H9 (cell line): ENCODE results near the gene SIPA1L3. TPM values are rescaled to one million over a fixed set of nuclear protein-coding genes. Genes with fewer than 3 reads are reported as not detected.
A peak's percentile ranks its signal among the peaks of the same experiment; 100 is the strongest.

Experiments used
- DNase-seq: peaks from one replicate; pipeline ENCODE4 v3.0.0-alpha.2; 2017
- H2AFZ ChIP-seq: one replicate; pipeline ENCODE4 v1.6.1; 2013; ENCODE audit warnings: mild to moderate bottlenecking, low read length, control low read depth, moderate library complexity
- H2AK5ac ChIP-seq: 2 replicates; pipeline ENCODE4 v1.6.1; 2013; ENCODE audit warnings: low read length, control low read depth, mixed read lengths; ENCODE audit not compliant: insufficient read length
- H2BK120ac ChIP-seq: one replicate; pipeline ENCODE4 v1.6.1; 2013; ENCODE audit warnings: low read depth, mild to moderate bottlenecking, low read length, control low read depth, inconsistent platforms; ENCODE audit not compliant: poor library complexity, severe bottlenecking
- H2BK12ac ChIP-seq: 2 replicates; pipeline ENCODE4 v1.6.1; 2013; ENCODE audit warnings: low read length, control low read depth, mixed read lengths, low read depth; ENCODE audit not compliant: insufficient read length
- H2BK15ac ChIP-seq: 2 replicates; pipeline ENCODE4 v1.6.1; 2013; ENCODE audit warnings: low read depth, low read length, control low read depth
- H2BK20ac ChIP-seq: one replicate; pipeline ENCODE4 v1.6.1; 2013; ENCODE audit warnings: low read depth, mild to moderate bottlenecking, low read length, control low read depth, inconsistent platforms; ENCODE audit not compliant: poor library complexity, severe bottlenecking
- H2BK5ac ChIP-seq: 2 replicates; pipeline ENCODE4 v1.6.1; 2013; ENCODE audit warnings: low read length, control low read depth, mixed read lengths; ENCODE audit not compliant: insufficient read length
- H3K14ac ChIP-seq: 2 replicates; pipeline ENCODE4 v1.6.1; 2013; ENCODE audit warnings: low read length, control low read depth; ENCODE audit not compliant: insufficient read depth
- H3K18ac ChIP-seq: 2 replicates; pipeline ENCODE4 v1.6.1; 2013; ENCODE audit warnings: low read depth, mild to moderate bottlenecking, mixed read lengths, low read length, control low read depth; ENCODE audit not compliant: insufficient read length
- H3K23ac ChIP-seq: 2 replicates; pipeline ENCODE4 v1.6.1; 2013; ENCODE audit warnings: low read length, control low read depth, mixed read lengths, low read depth; ENCODE audit not compliant: insufficient read length
- H3K23me2 ChIP-seq: 2 replicates; pipeline ENCODE4 v1.6.1; 2013; ENCODE audit warnings: low read depth, mild to moderate bottlenecking, mixed read lengths, low read length, control low read depth; ENCODE audit not compliant: insufficient read length, poor library complexity, severe bottlenecking
- H3K27ac ChIP-seq: 2 replicates; pipeline ENCODE4 v1.5.1; 2013; ENCODE audit warnings: low read length, control low read depth, mixed read lengths, low read depth; ENCODE audit not compliant: insufficient read length
- H3K27me3 ChIP-seq: 2 replicates; pipeline ENCODE4 v1.6.1; 2013; ENCODE audit warnings: low read length, control low read depth, inconsistent platforms; ENCODE audit not compliant: insufficient read depth
- H3K4ac ChIP-seq: 2 replicates; pipeline ENCODE4 v1.6.1; 2013; ENCODE audit warnings: low read depth, mild to moderate bottlenecking, control low read depth, inconsistent platforms, low read length, moderate library complexity
- H3K4me1 ChIP-seq: 2 replicates; pipeline ENCODE4 v1.6.1; 2013; ENCODE audit warnings: low read length, control low read depth, inconsistent platforms; ENCODE audit not compliant: insufficient read depth
- H3K4me2 ChIP-seq: 2 replicates; pipeline ENCODE4 v1.6.1; 2013; ENCODE audit warnings: low read length, control low read depth, mixed read lengths; ENCODE audit not compliant: insufficient read length, insufficient read depth
- H3K56ac ChIP-seq: 2 replicates; pipeline ENCODE4 v1.6.1; 2013; ENCODE audit warnings: low read depth, mild to moderate bottlenecking, mixed read lengths, low read length, control low read depth; ENCODE audit not compliant: insufficient read length
- H3K79me1 ChIP-seq: 2 replicates; pipeline ENCODE4 v1.6.1; 2013; ENCODE audit warnings: low read depth, mild to moderate bottlenecking, moderate library complexity, low read length, control low read depth, inconsistent platforms; ENCODE audit not compliant: insufficient read depth, poor library complexity, severe bottlenecking
- H3K79me2 ChIP-seq: 2 replicates; pipeline ENCODE4 v1.6.1; 2013; ENCODE audit warnings: low read length, control low read depth, inconsistent platforms; ENCODE audit not compliant: insufficient read depth
- H3K9ac ChIP-seq: 2 replicates; pipeline ENCODE4 v1.6.1; 2013; ENCODE audit warnings: low read length, control low read depth, mixed read lengths; ENCODE audit not compliant: insufficient read length; ENCODE audit errors: extremely low read depth
- H3K9me3 ChIP-seq: one replicate; pipeline ENCODE4 v1.6.1; 2013; ENCODE audit warnings: low read depth, low read length, inconsistent platforms; ENCODE audit not compliant: control insufficient read depth
- H3T11ph ChIP-seq: one replicate; pipeline ENCODE4 v1.6.1; 2013; ENCODE audit warnings: mild to moderate bottlenecking, low read length, control low read depth, inconsistent platforms
- H4K20me1 ChIP-seq: one replicate; pipeline ENCODE4 v1.6.1; 2013; ENCODE audit not compliant: control insufficient read depth, insufficient read length, insufficient read depth
- H4K5ac ChIP-seq: 2 replicates; pipeline ENCODE4 v1.6.1; 2013; ENCODE audit warnings: low read depth, mild to moderate bottlenecking, mixed read lengths, low read length, control low read depth; ENCODE audit not compliant: insufficient read length
- H4K8ac ChIP-seq: replicated peaks from 2 replicates; pipeline ENCODE4 v1.6.1; 2013; ENCODE audit warnings: low read length, control low read depth, mixed read lengths, low read depth; ENCODE audit not compliant: insufficient read length
- H4K91ac ChIP-seq: 2 replicates; pipeline ENCODE4 v1.6.1; 2013; ENCODE audit warnings: low read depth, mild to moderate bottlenecking, moderate library complexity, mixed read lengths, low read length, control low read depth; ENCODE audit not compliant: insufficient read length
- H3K27ac Mint-ChIP-seq, 3 experiments: 2 replicates in 2 of 3; 3 replicates in 1 of 3; pipeline ENCODE4 v1.8.0; 2020 to 2021; ENCODE audit warnings: mixed read lengths in 3 of 3, mild to moderate bottlenecking in 1 of 3, moderate library complexity in 1 of 3
- H3K27me3 Mint-ChIP-seq: 2 replicates; pipeline ENCODE4 v1.8.0; 2021; ENCODE audit warnings: low read depth, mild to moderate bottlenecking, moderate library complexity, mixed read lengths
- H3K36me3 Mint-ChIP-seq, 3 experiments: 2 replicates in 2 of 3; 3 replicates in 1 of 3; pipeline ENCODE4 v1.8.0; 2020 to 2021; ENCODE audit warnings: low read depth in 3 of 3, mixed read lengths in 3 of 3; ENCODE audit not compliant: insufficient read depth in 1 of 3
- H3K4me1 Mint-ChIP-seq, 2 experiments: 2 replicates each; pipeline ENCODE4 v1.8.0; 2020; ENCODE audit warnings: mixed read lengths in 2 of 2
- H3K4me3 Mint-ChIP-seq, 2 experiments: 2 replicates in 1 of 2; 3 replicates in 1 of 2; pipeline ENCODE4 v1.8.0; 2020 to 2021; ENCODE audit warnings: mild to moderate bottlenecking in 2 of 2, mixed read lengths in 2 of 2, moderate library complexity in 1 of 2
- H3K9me3 Mint-ChIP-seq, 2 experiments: 2 replicates in 1 of 2; 3 replicates in 1 of 2; pipeline ENCODE4 v1.8.0; 2020; ENCODE audit warnings: mild to moderate bottlenecking in 2 of 2, mixed read lengths in 2 of 2, moderate library complexity in 1 of 2
- WGBS: extraction: QIAGEN DNeasy Blood & Tissue Kit; methylation state at CpG from one replicate; pipeline ENCODE4 v1.1.7; 2013; ENCODE audit warnings: missing lambda C conversion rate, low lambda C conversion rate, mixed read lengths; ENCODE audit not compliant: insufficient read length; ENCODE audit errors: extremely low coverage; 5-methylcytosine and 5-hydroxymethylcytosine counted together
- total RNA-seq: library from RNA; stranded (reverse); gene quantifications from 2 replicates; pipeline ENCODE4 v1.2.1, GENCODE V29; 2021
- TF ChIP-seq, protein P1 (sequence below): fragments of 200-600 bp; sonication (generic); conservative IDR thresholded peaks from 3 replicates; pipeline ENCODE4 v1.8.0; 2021; ENCODE audit warnings: antibody characterized with exemption, mild to moderate bottlenecking

SIPA1L3 gene
- total RNA-seq, 1 experiment from 2014 or later: 40.1 TPM

DNA sequence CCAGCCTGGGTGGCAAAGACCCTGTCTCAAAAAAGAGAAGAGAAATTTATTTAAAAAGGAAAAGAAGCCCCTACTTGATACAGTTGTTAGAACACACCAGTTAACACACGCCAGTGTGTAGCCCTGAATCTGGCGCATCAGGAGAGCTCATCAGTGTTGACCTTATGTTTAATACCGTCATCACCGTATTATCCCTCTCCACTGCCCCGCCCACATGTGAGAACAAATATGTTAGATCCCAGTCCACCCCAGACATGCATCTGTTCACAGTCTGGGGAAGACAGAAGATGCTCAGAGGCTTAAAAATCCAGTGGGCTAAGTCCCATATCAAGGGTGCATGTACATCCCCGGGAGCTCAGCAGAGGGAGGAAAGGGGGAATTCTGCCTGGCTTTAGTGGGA lies 161.8 kb downstream of the SIPA1L3 start:
- no peaks in the 10 kb centered on the region for H3K9me3 ChIP-seq
- no CpG with 5 or more reads among the region's 6 CpGs for WGBS
- no peaks in the 10 kb centered on the region for H3K79me2 ChIP-seq
- no peak overlapping the region for H2BK12ac ChIP-seq
- no peak overlapping the region for H2BK20ac ChIP-seq
- no peak overlapping the region for H2AFZ ChIP-seq
- H2BK15ac ChIP-seq: no peak overlapping the region
- H2BK120ac ChIP-seq: no peak overlapping the region
- DNase-seq: no peak
- no peak overlapping the region for H4K91ac ChIP-seq
- H3K23ac ChIP-seq: no peak overlapping the region
- Mint-ChIP-seq H3K27ac (0 out of 7 replicates have a peak overlapping the region, but pooled peaks of 1 of the 3 experiments have one; percentile 1), H3K36me3 (peaks cover 0 to 7% (median 5%) of the 10 kb centered on the region in 3 experiments; a peak in 5 of 7 replicates), H3K9me3 (no peaks in the 10 kb centered on the region), H3K4me3 (no peak overlapping the region), H3K27me3 (no peaks in the 10 kb centered on the region), H3K4me1 (peaks cover 9% of the 10 kb centered on the region in 2 experiments)
- no peak overlapping the region for H3K4me2 ChIP-seq
- no peak overlapping the region for H3K14ac ChIP-seq
- no peak overlapping the region for H3K4ac ChIP-seq
- TF ChIP-seq, protein P1, sequence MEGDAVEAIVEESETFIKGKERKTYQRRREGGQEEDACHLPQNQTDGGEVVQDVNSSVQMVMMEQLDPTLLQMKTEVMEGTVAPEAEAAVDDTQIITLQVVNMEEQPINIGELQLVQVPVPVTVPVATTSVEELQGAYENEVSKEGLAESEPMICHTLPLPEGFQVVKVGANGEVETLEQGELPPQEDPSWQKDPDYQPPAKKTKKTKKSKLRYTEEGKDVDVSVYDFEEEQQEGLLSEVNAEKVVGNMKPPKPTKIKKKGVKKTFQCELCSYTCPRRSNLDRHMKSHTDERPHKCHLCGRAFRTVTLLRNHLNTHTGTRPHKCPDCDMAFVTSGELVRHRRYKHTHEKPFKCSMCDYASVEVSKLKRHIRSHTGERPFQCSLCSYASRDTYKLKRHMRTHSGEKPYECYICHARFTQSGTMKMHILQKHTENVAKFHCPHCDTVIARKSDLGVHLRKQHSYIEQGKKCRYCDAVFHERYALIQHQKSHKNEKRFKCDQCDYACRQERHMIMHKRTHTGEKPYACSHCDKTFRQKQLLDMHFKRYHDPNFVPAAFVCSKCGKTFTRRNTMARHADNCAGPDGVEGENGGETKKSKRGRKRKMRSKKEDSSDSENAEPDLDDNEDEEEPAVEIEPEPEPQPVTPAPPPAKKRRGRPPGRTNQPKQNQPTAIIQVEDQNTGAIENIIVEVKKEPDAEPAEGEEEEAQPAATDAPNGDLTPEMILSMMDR: no peak
- no peak overlapping the region for H4K8ac ChIP-seq
- no peak overlapping the region for H3K56ac ChIP-seq
- no peak overlapping the region for H3K27ac ChIP-seq
- no peak overlapping the region for H4K5ac ChIP-seq
- H2AK5ac ChIP-seq: no peak overlapping the region
- H2BK5ac ChIP-seq: no peak overlapping the region
- H3K23me2 ChIP-seq: no peaks in the 10 kb centered on the region
- H4K20me1 ChIP-seq: no peaks in the 10 kb centered on the region
- H3K4me1 ChIP-seq: no peaks in the 10 kb centered on the region
- H3K27me3 ChIP-seq: no peaks in the 10 kb centered on the region
- no peaks in the 10 kb centered on the region for H3K79me1 ChIP-seq
- H3K9ac ChIP-seq: no peak overlapping the region
- no peak overlapping the region for H3K18ac ChIP-seq
- no peak overlapping the region for H3T11ph ChIP-seq
